Measurements from ENCODE around the gene DOCK6.

The DOCK6 gene

DNA sequence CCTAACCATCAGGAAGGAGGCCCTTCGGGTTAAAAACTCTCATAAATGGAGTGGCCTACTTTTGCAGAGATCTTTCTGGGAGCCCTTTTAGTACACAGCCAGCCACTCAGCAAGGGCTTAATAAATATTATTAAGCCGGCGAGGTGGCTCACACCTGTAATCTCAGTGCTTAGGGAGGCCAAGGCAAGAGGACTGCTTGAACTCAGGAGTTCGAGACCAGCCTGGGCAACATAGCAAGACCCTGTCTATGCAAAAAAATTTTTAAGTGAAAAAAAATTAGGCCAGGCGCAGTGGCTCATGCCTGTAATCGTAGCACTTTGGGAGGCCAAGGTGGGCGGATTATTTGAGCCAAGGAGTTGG lies 64.2 kb downstream of the DOCK6 start:
- no peaks in the 10 kb centered on the region for H3K9me3 ChIP-seq (ENCODE audit: control insufficient read depth, insufficient read depth, low read depth, low read length)
- no peak overlapping the region; the same call in 1 of the 2 replicates for H3K4me3 ChIP-seq (ENCODE audit: low read depth, low read length)
- ChIA-PET POLR2A (interaction anchor here (1.0 to 2.1 kb wide), 5 partner anchors 9 to 61 kb away, joined by 3 to 17 read pairs (median 4); partner anchors contain the start of gene SPC24), CTCF (interaction anchor here (0.6 to 1.8 kb wide), 4 partner anchors 61 to 327 kb away, joined by 3 to 5 read pairs (median 3); no protein-coding TSS in a partner anchor)
- H3K36me3 ChIP-seq (ENCODE audit: control insufficient read depth in 2 of 2, insufficient read depth in 1 of 2, low read length in 2 of 2): peaks cover 0 to 22% of the 10 kb centered on the region in 2 experiments; a peak in 1 of 3 replicates
- H3K4me1 ChIP-seq (ENCODE audit: control insufficient read depth, insufficient read depth, low read length): no peaks in the 10 kb centered on the region
- TF ChIP-seq ZNF121 (tag by site-specific recombination; IDR thresholded peaks at IDR 0.05) (peak; percentile 94), GLIS2 (tag by site-specific recombination; IDR thresholded peaks at IDR 0.05) (no peak), ZNF626 (tag by site-specific recombination; IDR thresholded peaks at IDR 0.05) (no peak), ZNF791 (tag by site-specific recombination; IDR thresholded peaks at IDR 0.05) (no peak), SETDB1 (IDR thresholded peaks at IDR 0.05; ENCODE audit: insufficient read length, low read length) (no peak)
- no peak overlapping the region for H3K27ac ChIP-seq (ENCODE audit: extremely low read depth, low read depth, low read length)

DNA sequence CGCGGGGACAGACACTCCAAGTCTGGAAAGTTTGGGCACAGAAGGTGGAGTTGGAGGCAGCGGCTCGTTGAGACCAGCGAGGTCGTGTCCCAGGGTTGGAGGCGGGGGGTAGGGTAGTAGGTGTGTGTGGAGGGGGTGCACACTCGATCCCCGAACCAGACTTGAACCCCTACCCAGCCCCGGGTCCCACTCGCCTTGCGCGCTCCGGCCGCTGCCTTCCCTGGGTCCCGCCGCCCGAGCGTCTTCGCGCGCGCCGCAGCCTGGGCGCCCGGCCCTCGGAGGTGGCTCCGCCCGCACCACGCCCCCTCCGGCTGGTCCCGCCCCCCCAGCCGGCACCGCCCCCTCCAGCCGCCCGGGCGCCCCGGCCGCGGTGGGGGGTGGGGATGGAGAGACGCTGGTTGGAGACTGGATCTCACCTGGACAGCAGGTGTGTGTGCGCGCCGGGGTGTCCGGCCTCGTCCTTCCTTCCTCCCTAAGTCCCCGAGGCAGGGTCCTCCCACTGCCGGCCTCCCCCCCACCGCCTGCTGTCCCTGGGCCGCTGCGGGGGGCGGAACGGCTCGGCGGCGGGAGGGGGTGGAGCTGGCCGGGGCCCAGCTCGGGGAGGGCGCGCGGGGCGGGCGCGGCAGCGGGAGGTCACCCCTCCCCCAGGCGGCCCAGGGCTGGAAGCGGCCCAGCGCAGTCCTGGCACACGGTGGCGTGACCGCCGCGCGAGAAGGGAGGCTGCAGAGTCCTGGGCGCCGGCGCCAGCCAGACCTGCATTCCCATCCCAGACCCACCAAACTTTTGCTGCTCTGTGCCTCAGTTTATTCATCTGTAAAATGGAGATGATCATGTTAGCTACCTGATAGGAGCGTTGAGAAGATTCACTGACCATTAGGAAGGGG lies 64.8 kb downstream of the DOCK6 start, which contains the start of gene KANK2:
KANK2 (minus strand) TSS at position 255 of the 884 bp plus-strand sequence. CDS start 3,034 bp downstream, outside the sequence.
- ChIA-PET CTCF (interaction anchor here (0.5 to 0.7 kb wide), 4 partner anchors 61 to 326 kb away, joined by 3 read pairs; no protein-coding TSS in a partner anchor), POLR2A (interaction anchor here (1.0 to 2.1 kb wide), 5 partner anchors 8 to 60 kb away, joined by 3 to 17 read pairs (median 4); partner anchors contain the start of gene SPC24)
- Histone ChIP-seq H3K27ac (ENCODE audit: extremely low read depth, low read depth, low read length) (peak within 1 kb of the TSS; percentile 54; the same call in 1 of the 2 replicates), H3K4me3 (ENCODE audit: low read depth, low read length) (peak within 1 kb of the TSS; percentile 75), H3K9me3 (ENCODE audit: control insufficient read depth, insufficient read depth, low read depth, low read length) (no peaks in the 10 kb centered on the region), H3K4me1 (ENCODE audit: control insufficient read depth, insufficient read depth, low read length) (no peaks in the 10 kb centered on the region), H3K36me3 (ENCODE audit: control insufficient read depth in 2 of 2, insufficient read depth in 1 of 2, low read length in 2 of 2) (peaks cover 0 to 29% of the 10 kb centered on the region in 2 experiments; a peak in 1 of 3 replicates)
- TF ChIP-seq KLF7 (tag by site-specific recombination; IDR thresholded peaks at IDR 0.05; ENCODE audit: borderline replicate concordance) (no peak), ZNF16 (tag by site-specific recombination; IDR thresholded peaks at IDR 0.05; ENCODE audit: low read depth) (no peak), ZNF114 (tag by site-specific recombination; IDR thresholded peaks at IDR 0.05) (no peak), ZNF239 (tag by site-specific recombination; IDR thresholded peaks at IDR 0.05) (no peak), ZNF571 (tag by site-specific recombination; IDR thresholded peaks at IDR 0.05) (no peak), ZXDB (tag by site-specific recombination; IDR thresholded peaks at IDR 0.05) (peak; percentile 29; the same call in 1 of the 2 replicates), ZNF629 (tag by site-specific recombination; IDR thresholded peaks at IDR 0.05) (peak; percentile 28), ZNF221 (tag by site-specific recombination; IDR thresholded peaks at IDR 0.05; ENCODE audit: borderline replicate concordance) (no peak), ZBTB20 (tag by site-specific recombination; IDR thresholded peaks at IDR 0.05) (peak; percentile 76), ZNF211 (tag by site-specific recombination; IDR thresholded peaks at IDR 0.05; ENCODE audit: low read depth) (no peak), ZNF785 (tag by site-specific recombination; IDR thresholded peaks at IDR 0.05) (no peak), REPIN1 (tag by site-specific recombination; IDR thresholded peaks at IDR 0.05; ENCODE audit: low read depth) (no peak), ZIC2 (tag by site-specific recombination; IDR thresholded peaks at IDR 0.05) (peak; percentile 89), SP2 (tag by site-specific recombination; IDR thresholded peaks at IDR 0.05) (peak; percentile 75), ZNF174 (tag by site-specific recombination; IDR thresholded peaks at IDR 0.05) (no peak), ZNF677 (tag by site-specific recombination; IDR thresholded peaks at IDR 0.05) (no peak), ZNF843 (tag by site-specific recombination; IDR thresholded peaks at IDR 0.05) (no peak), ZNF660 (tag by site-specific recombination; IDR thresholded peaks at IDR 0.05) (peak; percentile 18; the same call in 1 of the 2 replicates), ZBTB21 (tag by site-specific recombination; IDR thresholded peaks at IDR 0.05) (no peak), EGR2 (tag by site-specific recombination; IDR thresholded peaks at IDR 0.05; ENCODE audit: low read depth) (peak; percentile 33; the same call in 1 of the 2 replicates), ZNF121 (tag by site-specific recombination; IDR thresholded peaks at IDR 0.05) (no peak), SALL2 (tag by site-specific recombination; IDR thresholded peaks at IDR 0.05; ENCODE audit: borderline replicate concordance) (no peak), ZNF596 (tag by site-specific recombination; IDR thresholded peaks at IDR 0.05) (0 out of 2 replicates have a peak, but pooled peaks have one; percentile 38)
- TF ChIP-seq, protein P1, sequence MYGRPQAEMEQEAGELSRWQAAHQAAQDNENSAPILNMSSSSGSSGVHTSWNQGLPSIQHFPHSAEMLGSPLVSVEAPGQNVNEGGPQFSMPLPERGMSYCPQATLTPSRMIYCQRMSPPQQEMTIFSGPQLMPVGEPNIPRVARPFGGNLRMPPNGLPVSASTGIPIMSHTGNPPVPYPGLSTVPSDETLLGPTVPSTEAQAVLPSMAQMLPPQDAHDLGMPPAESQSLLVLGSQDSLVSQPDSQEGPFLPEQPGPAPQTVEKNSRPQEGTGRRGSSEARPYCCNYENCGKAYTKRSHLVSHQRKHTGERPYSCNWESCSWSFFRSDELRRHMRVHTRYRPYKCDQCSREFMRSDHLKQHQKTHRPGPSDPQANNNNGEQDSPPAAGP (tag by site-specific recombination; IDR thresholded peaks at IDR 0.05): 0 out of 2 replicates have a peak, but pooled peaks have one; percentile 24
- TF ChIP-seq, protein P2, sequence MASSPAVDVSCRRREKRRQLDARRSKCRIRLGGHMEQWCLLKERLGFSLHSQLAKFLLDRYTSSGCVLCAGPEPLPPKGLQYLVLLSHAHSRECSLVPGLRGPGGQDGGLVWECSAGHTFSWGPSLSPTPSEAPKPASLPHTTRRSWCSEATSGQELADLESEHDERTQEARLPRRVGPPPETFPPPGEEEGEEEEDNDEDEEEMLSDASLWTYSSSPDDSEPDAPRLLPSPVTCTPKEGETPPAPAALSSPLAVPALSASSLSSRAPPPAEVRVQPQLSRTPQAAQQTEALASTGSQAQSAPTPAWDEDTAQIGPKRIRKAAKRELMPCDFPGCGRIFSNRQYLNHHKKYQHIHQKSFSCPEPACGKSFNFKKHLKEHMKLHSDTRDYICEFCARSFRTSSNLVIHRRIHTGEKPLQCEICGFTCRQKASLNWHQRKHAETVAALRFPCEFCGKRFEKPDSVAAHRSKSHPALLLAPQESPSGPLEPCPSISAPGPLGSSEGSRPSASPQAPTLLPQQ (tag by site-specific recombination; IDR thresholded peaks at IDR 0.05): peak; percentile 77
- TF ChIP-seq, protein P3, sequence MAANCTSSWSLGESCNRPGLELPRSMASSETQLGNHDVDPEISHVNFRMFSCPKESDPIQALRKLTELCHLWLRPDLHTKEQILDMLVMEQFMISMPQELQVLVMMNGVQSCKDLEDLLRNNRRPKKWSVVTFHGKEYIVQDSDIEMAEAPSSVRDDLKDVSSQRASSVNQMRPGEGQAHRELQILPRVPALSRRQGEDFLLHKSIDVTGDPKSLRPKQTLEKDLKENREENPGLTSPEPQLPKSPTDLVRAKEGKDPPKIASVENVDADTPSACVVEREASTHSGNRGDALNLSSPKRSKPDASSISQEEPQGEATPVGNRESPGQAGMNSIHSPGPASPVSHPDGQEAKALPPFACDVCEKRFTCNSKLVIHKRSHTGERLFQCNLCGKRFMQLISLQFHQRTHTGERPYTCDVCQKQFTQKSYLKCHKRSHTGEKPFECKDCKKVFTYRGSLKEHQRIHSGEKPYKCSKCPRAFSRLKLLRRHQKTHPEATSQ (tag by site-specific recombination; IDR thresholded peaks at IDR 0.05): peak; percentile 40; the same call in 1 of the 2 replicates
